Retinal pigment epithelial cell (primary cell): Measurements from ENCODE around the gene CSMD2.

Experiments
- DNase-seq: peaks from one replicate; pipeline ENCODE4 v3.0.0-alpha.2; 2010; ENCODE audit warnings: low read depth
- H3K4me3 ChIP-seq: 2 replicates; pipeline ENCODE4 v1.5.1; 2011; ENCODE audit warnings: mild to moderate bottlenecking, low read length, control low read depth, moderate library complexity
- TF ChIP-seq, protein P1 (sequence below): conservative IDR thresholded peaks from 2 replicates; pipeline ENCODE4 v1.5.1; 2011; ENCODE audit warnings: low read depth, low read length, control low read depth, inconsistent platforms

CSMD2 gene

DNA sequence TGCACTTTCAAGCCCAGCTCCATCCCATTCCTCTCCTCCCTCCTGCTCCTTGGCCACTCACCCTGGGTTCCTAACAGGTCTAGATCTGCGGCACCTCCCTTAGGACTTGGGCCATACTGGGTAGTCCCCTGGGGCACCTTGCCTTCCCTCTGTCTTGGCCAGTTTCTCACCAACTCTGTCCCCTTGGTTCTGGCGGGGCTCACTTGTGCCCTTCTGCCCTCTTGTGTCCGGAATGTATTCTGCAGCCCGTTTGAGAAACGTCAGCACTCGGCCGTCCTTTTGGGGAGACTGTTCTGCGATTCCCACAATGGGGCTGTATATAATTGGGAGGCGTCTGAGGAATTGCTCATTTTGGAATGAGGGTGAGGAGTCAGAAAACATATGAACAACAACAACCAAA is 530.2 kb downstream of the CSMD2 start:
- H3K4me3 ChIP-seq, result no peak overlapping the region
- DNase-seq, result no peak
- TF ChIP-seq, protein P1, sequence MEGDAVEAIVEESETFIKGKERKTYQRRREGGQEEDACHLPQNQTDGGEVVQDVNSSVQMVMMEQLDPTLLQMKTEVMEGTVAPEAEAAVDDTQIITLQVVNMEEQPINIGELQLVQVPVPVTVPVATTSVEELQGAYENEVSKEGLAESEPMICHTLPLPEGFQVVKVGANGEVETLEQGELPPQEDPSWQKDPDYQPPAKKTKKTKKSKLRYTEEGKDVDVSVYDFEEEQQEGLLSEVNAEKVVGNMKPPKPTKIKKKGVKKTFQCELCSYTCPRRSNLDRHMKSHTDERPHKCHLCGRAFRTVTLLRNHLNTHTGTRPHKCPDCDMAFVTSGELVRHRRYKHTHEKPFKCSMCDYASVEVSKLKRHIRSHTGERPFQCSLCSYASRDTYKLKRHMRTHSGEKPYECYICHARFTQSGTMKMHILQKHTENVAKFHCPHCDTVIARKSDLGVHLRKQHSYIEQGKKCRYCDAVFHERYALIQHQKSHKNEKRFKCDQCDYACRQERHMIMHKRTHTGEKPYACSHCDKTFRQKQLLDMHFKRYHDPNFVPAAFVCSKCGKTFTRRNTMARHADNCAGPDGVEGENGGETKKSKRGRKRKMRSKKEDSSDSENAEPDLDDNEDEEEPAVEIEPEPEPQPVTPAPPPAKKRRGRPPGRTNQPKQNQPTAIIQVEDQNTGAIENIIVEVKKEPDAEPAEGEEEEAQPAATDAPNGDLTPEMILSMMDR, result peak; percentile 77

DNA sequence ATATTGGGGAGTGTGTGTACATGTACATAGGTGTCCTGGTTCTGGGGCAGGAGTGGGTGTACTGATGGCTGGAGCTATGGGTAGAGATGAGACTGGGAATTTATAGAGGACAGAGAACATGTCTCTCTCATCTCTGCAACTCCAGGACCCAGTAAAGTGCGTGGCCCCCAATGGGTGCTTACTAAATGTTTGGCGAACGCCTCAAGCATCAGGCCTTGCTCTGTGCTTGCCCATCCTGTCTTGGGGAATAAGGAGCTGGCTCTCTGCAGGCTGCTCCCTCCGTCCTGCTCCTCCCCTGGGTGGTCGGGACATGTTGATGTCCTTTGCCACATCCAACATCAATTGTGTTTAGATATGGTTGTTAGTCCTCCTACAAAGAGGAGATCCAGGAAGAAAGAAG is 530.9 kb downstream of the CSMD2 start:
- no peak for DNase-seq
- TF ChIP-seq, protein P1, result no peak
- H3K4me3 ChIP-seq, result no peak overlapping the region

DNA sequence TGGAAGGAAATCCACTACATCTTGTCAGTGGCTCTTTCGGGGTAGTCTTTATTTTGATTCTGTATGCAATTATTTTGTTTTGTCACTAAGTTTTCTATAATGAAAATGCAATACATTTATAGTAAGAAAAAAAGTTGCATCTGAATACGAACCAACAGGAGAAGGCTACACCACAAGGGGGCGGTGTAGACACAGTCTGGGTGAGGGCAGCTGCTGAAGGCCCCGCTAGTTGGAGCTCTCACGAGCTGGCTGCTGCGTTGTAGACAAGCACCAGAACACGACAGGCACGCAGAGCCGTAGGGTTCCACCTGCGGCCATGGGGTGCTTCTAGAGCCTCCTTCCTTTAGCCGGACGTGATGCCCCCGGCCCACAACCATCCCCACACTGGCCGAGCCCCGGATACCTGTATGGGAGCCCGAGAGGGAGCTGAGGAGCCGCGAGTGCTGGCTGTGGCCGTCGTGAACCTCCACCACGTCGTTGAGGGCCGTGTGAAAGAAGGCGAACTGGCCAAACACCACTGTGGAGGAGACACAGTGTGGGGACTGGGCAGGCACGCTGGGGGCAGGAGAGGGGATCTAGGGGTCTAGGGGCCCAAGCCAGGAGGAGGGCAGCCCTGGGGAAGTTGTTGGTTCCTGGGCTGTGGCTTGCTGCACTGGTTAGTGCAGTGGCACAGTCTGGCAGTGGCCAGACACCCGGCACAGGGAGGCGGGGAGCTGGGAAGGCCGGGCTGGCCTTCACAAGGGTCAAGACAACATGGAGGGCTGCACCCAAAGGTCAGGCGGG is 531.8 kb downstream of the CSMD2 start:
- TF ChIP-seq, protein P1, result peak; percentile 99
- no peak overlapping the region for H3K4me3 ChIP-seq
- peak; percentile 32 for DNase-seq

DNA sequence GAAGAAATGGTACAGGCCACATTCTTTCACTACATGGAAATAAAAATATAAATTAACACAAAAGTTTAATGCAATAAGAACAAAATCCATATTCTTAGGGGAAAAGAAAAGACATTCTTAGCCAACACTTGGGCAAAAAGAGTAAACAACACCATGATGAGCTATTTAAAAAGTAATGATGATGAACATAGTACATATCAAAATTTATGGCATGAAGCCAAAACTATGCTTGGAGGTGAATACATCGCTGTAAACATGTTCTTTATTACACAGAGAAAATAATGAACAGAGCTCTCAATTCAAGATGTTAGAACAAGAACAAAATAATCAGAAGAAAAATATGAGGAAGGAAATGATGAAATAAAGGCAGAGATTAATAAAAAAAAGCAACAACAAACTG is 534.3 kb downstream of the CSMD2 start:
- TF ChIP-seq, protein P1, result no peak
- no peak for DNase-seq
- no peak overlapping the region for H3K4me3 ChIP-seq

- TF ChIP-seq, protein P1, result no peak
- no peak for DNase-seq
- H3K4me3 ChIP-seq, result no peak overlapping the region
Observed at GRCh38 chr1:33626801-33627200, 538.2 kb downstream of the CSMD2 start.

- TF ChIP-seq, protein P1, result peak; percentile 34
- no peak overlapping the region for H3K4me3 ChIP-seq
- no peak for DNase-seq
Observed at GRCh38 chr1:33624991-33625870, 539.8 kb downstream of the CSMD2 start.
